Prostate gland (tissue), 2 donors: ENCODE results near the gene OR10T2. TPM values are rescaled to one million over a fixed set of nuclear protein-coding genes. Genes with fewer than 3 reads are reported as not detected.

Source experiments
- DNase-seq: peaks from one replicate; pipeline ENCODE4 v3.0.0-alpha.2; 2019; ENCODE audit warnings: low spot score
- H3K27ac ChIP-seq, 2 donors: fragments of 200-600 bp; sonication (generic); 2 replicates each; pipeline ENCODE4 v1.5.1; 2017 to 2019
- H3K27me3 ChIP-seq: fragments of 200-600 bp; sonication (generic); replicated peaks from 2 replicates; pipeline ENCODE4 v1.5.1; 2019; ENCODE audit not compliant: insufficient read depth
- H3K36me3 ChIP-seq, 2 donors: fragments of 200-600 bp; sonication (generic); 1 replicate in 1 of 2; 2 replicates in 1 of 2; pipeline versions ENCODE4 v1.5.1 to v1.8.1; 2017 to 2019
- H3K4me1 ChIP-seq: fragments of 200-600 bp; sonication (generic); replicated peaks from 2 replicates; pipeline ENCODE4 v1.5.1; 2019
- H3K4me3 ChIP-seq, 2 donors: fragments of 200-600 bp; sonication (generic); 2 replicates each; pipeline ENCODE4 v1.5.1; 2017 to 2019
- H3K9me3 ChIP-seq: fragments of 200-600 bp; sonication (generic); 2 replicates; pipeline ENCODE4 v1.5.1; 2017
- POLR2A ChIP-seq: fragments of 450-650 bp; IDR thresholded peaks from one replicate; pipeline ENCODE4 v1.6.1; 2016; ENCODE audit warnings: antibody characterized with exemption, mild to moderate bottlenecking
- POLR2AphosphoS5 ChIP-seq: sonication (generic); formaldehyde crosslinking; IDR thresholded peaks from one replicate; pipeline ENCODE4 v1.6.1; 2017; ENCODE audit warnings: antibody characterized with exemption
- WGBS: methylation state at CpG from one replicate; pipeline ENCODE4 v1.1.5; 2018; 5-methylcytosine and 5-hydroxymethylcytosine counted together
- intact Hi-C: fragments of 100-400 bp; cut with DNase I; formaldehyde crosslinking; loops from one replicate; pipeline ENCODE4 v1.14.2; 2022
- total RNA-seq, 2 donors: library from RNA; depleted of rRNA; stranded (reverse); fragments of >200 nt; gene quantifications; one replicate each; pipeline ENCODE4 v1.1.0, GENCODE V29; 2016
- TF ChIP-seq, protein P1 (sequence below), 4 experiments: fragments of 200-600 bp in 2 of 4; fragments of 450-650 bp in 2 of 4; sonication (generic) in 2 of 4; IDR thresholded peaks; 1 replicate in 3 of 4; 2 replicates in 1 of 4; pipeline ENCODE4 v1.5.1; 2016 to 2019; ENCODE audit warnings: antibody characterized with exemption in 4 of 4, mild to moderate bottlenecking in 2 of 4, moderate library complexity in 2 of 4

The OR10T2 gene
- total RNA-seq, 2 donors from 2014 or later, result not detected

DNA sequence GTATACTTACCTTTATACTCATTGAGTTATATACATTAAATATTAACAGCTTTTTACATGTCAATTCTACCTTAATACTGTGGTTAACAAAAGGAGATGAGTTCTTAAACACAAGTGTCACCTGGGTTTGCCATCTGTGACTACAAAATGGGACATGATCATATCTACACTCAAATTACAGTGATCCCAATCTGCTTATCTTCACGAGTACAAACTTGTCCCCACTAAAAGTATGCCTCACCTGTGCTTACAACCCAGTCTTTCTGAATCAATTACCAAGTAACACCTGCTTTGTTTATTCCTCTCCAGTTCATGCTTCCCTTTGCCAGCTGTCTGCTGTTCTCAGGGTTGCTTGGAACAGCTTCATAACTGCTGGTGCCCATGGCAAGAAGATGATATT lies 36.8 kb downstream of the OR10T2 start:
- Histone ChIP-seq H3K4me3 (no peak overlapping the region), H3K27me3 (no peaks in the 10 kb centered on the region), H3K27ac (no peak overlapping the region), H3K9me3 (no peaks in the 10 kb centered on the region), H3K36me3 (no peaks in the 10 kb centered on the region), H3K4me1 (no peaks in the 10 kb centered on the region)
- DNase-seq, result no peak
- 25% methylated on average over 1 of the region's 1 CpG for WGBS
- TF ChIP-seq POLR2A, result no peak
- TF ChIP-seq POLR2AphosphoS5, result no peak
- intact Hi-C loops, result no loop called here

GRCh38 chr1:158357441-158357840 lies 41.8 kb downstream of the OR10T2 start:
- no peaks in the 10 kb centered on the region for H3K36me3 ChIP-seq
- intact Hi-C loops, result no loop called here
- TF ChIP-seq, protein P1, sequence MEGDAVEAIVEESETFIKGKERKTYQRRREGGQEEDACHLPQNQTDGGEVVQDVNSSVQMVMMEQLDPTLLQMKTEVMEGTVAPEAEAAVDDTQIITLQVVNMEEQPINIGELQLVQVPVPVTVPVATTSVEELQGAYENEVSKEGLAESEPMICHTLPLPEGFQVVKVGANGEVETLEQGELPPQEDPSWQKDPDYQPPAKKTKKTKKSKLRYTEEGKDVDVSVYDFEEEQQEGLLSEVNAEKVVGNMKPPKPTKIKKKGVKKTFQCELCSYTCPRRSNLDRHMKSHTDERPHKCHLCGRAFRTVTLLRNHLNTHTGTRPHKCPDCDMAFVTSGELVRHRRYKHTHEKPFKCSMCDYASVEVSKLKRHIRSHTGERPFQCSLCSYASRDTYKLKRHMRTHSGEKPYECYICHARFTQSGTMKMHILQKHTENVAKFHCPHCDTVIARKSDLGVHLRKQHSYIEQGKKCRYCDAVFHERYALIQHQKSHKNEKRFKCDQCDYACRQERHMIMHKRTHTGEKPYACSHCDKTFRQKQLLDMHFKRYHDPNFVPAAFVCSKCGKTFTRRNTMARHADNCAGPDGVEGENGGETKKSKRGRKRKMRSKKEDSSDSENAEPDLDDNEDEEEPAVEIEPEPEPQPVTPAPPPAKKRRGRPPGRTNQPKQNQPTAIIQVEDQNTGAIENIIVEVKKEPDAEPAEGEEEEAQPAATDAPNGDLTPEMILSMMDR (IDR thresholded peaks at IDR 0.05), result no peak
- no peak for TF ChIP-seq POLR2A
- no peak for TF ChIP-seq POLR2AphosphoS5
- H3K9me3 ChIP-seq, result no peaks in the 10 kb centered on the region
- no peaks in the 10 kb centered on the region for H3K4me1 ChIP-seq
- DNase-seq, result no peak
- 94% methylated on average over 1 of the region's 1 CpG for WGBS
- no peak overlapping the region for H3K4me3 ChIP-seq
- H3K27ac ChIP-seq, result no peak overlapping the region
- no peaks in the 10 kb centered on the region for H3K27me3 ChIP-seq

- no peak for DNase-seq
- Histone ChIP-seq H3K4me3 (no peak overlapping the region), H3K27me3 (no peaks in the 10 kb centered on the region), H3K4me1 (no peaks in the 10 kb centered on the region), H3K27ac (no peak overlapping the region), H3K36me3 (no peaks in the 10 kb centered on the region), H3K9me3 (no peaks in the 10 kb centered on the region)
- 77% methylated on average over 3 of the region's 3 CpGs for WGBS
- intact Hi-C loops, result no loop called here
- TF ChIP-seq POLR2AphosphoS5 (no peak), POLR2A (no peak)
- TF ChIP-seq, protein P1 (IDR thresholded peaks at IDR 0.05), result no peak
These were observed 42.6 kb downstream of the OR10T2 start for GRCh38 chr1:158356616-158357015.

DNA sequence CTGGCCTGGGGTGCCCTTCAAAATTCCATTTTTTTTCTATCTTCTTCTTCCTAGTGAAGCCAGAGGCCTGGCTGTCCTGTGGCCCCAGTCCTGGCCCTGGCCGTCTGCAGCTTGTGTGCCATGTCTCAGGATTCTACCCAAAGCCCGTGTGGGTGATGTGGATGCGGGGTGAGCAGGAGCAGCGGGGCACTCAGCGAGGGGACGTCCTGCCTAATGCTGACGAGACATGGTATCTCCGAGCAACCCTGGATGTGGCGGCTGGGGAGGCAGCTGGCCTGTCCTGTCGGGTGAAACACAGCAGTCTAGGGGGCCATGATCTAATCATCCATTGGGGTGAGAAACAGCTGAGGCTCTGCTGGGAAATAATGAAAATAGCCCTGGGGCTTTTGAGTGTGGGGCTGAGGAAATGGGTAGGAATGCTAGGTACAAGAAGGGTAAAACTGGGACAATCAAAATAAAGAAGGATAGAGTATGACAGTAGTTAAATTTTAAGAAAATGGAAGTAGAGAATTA lies 43.4 kb downstream of the OR10T2 start:
- no peak overlapping the region for H3K4me3 ChIP-seq
- intact Hi-C loops, result no loop called here
- 85% methylated on average over 10 of the region's 10 CpGs for WGBS
- no peak overlapping the region for H3K27ac ChIP-seq
- no peaks in the 10 kb centered on the region for H3K4me1 ChIP-seq
- DNase-seq, result no peak
- H3K36me3 ChIP-seq, result no peaks in the 10 kb centered on the region
- no peak for TF ChIP-seq POLR2A
- TF ChIP-seq, protein P1 (IDR thresholded peaks at IDR 0.05), result no peak
- TF ChIP-seq POLR2AphosphoS5, result no peak
- no peaks in the 10 kb centered on the region for H3K9me3 ChIP-seq
- H3K27me3 ChIP-seq, result no peaks in the 10 kb centered on the region

- no peak for DNase-seq
- intact Hi-C loops, result no loop called here
- Histone ChIP-seq H3K4me3 (no peak overlapping the region), H3K27me3 (no peaks in the 10 kb centered on the region), H3K9me3 (no peaks in the 10 kb centered on the region), H3K27ac (no peak overlapping the region), H3K36me3 (no peaks in the 10 kb centered on the region), H3K4me1 (no peaks in the 10 kb centered on the region)
- TF ChIP-seq, protein P1 (IDR thresholded peaks at IDR 0.05), result no peak
- TF ChIP-seq POLR2AphosphoS5, result no peak
- TF ChIP-seq POLR2A, result no peak
- WGBS, result 76% methylated on average over 2 of the region's 2 CpGs
These were observed 45.0 kb downstream of the OR10T2 start for GRCh38 chr1:158354255-158354654.
